SK-N-SH (cell line): ENCODE results near the gene PTEN.

Source experiments
- CHD2 ChIP-seq: fragments of 150-350 bp; IDR thresholded peaks from 2 replicates; pipeline ENCODE4 v1.6.1; 2018; ENCODE audit warnings: low read length; ENCODE audit not compliant: partially characterized antibody
- CTCF ChIP-seq: fragments of 200-600 bp; sonication (generic); IDR thresholded peaks from 2 replicates; pipeline ENCODE4 v1.6.1; 2017; ENCODE audit warnings: antibody characterized with exemption, mild to moderate bottlenecking, moderate library complexity
- EP300 ChIP-seq, 2 experiments: IDR thresholded peaks; 2 replicates each; pipeline versions ENCODE4 v1.4.0 to v1.6.1; 2012; ENCODE audit warnings: borderline replicate concordance in 1 of 2, low read depth in 1 of 2, low read length in 1 of 2
- EZH2phosphoT487 ChIP-seq: fragments of 200-600 bp; sonication (generic); IDR thresholded peaks from 2 replicates; pipeline ENCODE4 v1.6.1; 2017; ENCODE audit warnings: low read depth, mixed run types, mild to moderate bottlenecking, antibody characterized with exemption, moderate library complexity, borderline replicate concordance
- FOSL2 ChIP-seq: IDR thresholded peaks from 2 replicates; pipeline ENCODE4 v1.4.0; 2012; ENCODE audit warnings: low read depth, mild to moderate bottlenecking, moderate library complexity, borderline replicate concordance
- GABPA ChIP-seq: IDR thresholded peaks from 2 replicates; pipeline ENCODE4 v1.4.0; 2012; ENCODE audit warnings: low read depth, mild to moderate bottlenecking
- JUND ChIP-seq: IDR thresholded peaks from 2 replicates; pipeline ENCODE4 v1.4.0; 2012
- MAX ChIP-seq: IDR thresholded peaks from 2 replicates; pipeline ENCODE4 v1.4.0; 2012; ENCODE audit warnings: low read depth
- NFIC ChIP-seq: IDR thresholded peaks from 2 replicates; pipeline ENCODE4 v1.4.0; 2012; ENCODE audit warnings: borderline replicate concordance
- PBX3 ChIP-seq: IDR thresholded peaks from 2 replicates; pipeline ENCODE4; 2012
- POLR2AphosphoS5 ChIP-seq: IDR thresholded peaks from 2 replicates; pipeline ENCODE4 v1.6.1; 2012; ENCODE audit warnings: low read depth, low read length
- RCOR1 ChIP-seq: fragments of 150-350 bp; IDR thresholded peaks from 2 replicates; pipeline ENCODE4 v1.6.1; 2017; ENCODE audit warnings: antibody characterized with exemption, low read length
- TAF1 ChIP-seq: IDR thresholded peaks from 2 replicates; pipeline ENCODE4 v1.6.1; 2012; ENCODE audit warnings: low read depth, mild to moderate bottlenecking, low read length, moderate library complexity, borderline replicate concordance
- USF2 ChIP-seq: fragments of 150-350 bp; IDR thresholded peaks from 2 replicates; pipeline ENCODE4 v1.6.1; 2017; ENCODE audit warnings: antibody characterized with exemption, low read length, low read depth, borderline replicate concordance

- TF ChIP-seq CTCF: no peak
- no peak for TF ChIP-seq EZH2phosphoT487
- TF ChIP-seq JUND: no peak
- TF ChIP-seq TAF1: no peak
- TF ChIP-seq USF2: no peak
- TF ChIP-seq CHD2: no peak
- no peak for TF ChIP-seq MAX
- no peak for TF ChIP-seq RCOR1
- TF ChIP-seq POLR2AphosphoS5: no peak
- TF ChIP-seq NFIC: no peak
- TF ChIP-seq PBX3: no peak
- no peak for TF ChIP-seq FOSL2
- no peak for TF ChIP-seq EP300 (IDR thresholded peaks at IDR 0.05; ENCODE audit: borderline replicate concordance in 1 of 2, low read depth in 1 of 2, low read length in 1 of 2)
- TF ChIP-seq GABPA: no peak
These were observed 26.0 kb upstream of the PTEN start for GRCh38 chr10:87837445-87837844.
